ENCODE data around the gene FKBP8.

DNA sequence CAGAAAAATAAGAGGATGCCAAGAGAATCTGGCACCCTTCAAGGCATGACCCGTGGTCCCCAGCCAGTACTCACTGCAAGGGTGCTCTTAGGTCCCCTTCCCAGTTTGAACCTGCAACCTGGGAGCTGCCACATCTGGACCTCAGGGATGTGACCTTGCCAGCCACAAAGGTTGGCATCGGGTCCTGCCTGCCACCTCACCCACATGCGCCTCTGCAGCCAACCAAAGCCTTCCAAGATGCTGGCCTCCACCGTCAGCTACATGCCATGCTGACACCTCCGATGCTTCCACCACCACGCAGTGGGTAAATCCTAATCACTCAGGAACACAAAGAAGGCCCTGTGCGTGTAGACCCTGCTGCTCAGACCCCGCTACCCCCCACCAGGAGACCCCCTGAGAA is 56.6 kb downstream of the FKBP8 start:
- TF ChIP-seq, protein P1, sequence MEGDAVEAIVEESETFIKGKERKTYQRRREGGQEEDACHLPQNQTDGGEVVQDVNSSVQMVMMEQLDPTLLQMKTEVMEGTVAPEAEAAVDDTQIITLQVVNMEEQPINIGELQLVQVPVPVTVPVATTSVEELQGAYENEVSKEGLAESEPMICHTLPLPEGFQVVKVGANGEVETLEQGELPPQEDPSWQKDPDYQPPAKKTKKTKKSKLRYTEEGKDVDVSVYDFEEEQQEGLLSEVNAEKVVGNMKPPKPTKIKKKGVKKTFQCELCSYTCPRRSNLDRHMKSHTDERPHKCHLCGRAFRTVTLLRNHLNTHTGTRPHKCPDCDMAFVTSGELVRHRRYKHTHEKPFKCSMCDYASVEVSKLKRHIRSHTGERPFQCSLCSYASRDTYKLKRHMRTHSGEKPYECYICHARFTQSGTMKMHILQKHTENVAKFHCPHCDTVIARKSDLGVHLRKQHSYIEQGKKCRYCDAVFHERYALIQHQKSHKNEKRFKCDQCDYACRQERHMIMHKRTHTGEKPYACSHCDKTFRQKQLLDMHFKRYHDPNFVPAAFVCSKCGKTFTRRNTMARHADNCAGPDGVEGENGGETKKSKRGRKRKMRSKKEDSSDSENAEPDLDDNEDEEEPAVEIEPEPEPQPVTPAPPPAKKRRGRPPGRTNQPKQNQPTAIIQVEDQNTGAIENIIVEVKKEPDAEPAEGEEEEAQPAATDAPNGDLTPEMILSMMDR (optimal IDR thresholded peaks at IDR 0.05 in 1 of 3, IDR thresholded peaks at IDR 0.05 in 1 of 3, conservative IDR thresholded peaks at IDR 0.05 in 1 of 3; ENCODE audit: extremely low read depth in 1 of 3, insufficient read depth in 2 of 3, low read length in 3 of 3): no peak
- TF ChIP-seq EZH2 (IDR thresholded peaks at IDR 0.05; ENCODE audit: low read length): no peak

All from keratinocyte (primary cell).